Liver (tissue), 9 donors: Measurements from ENCODE around the gene VCAM1. TPM values are rescaled to one million over a fixed set of nuclear protein-coding genes. Genes with fewer than 3 reads are reported as not detected.

Experiments
- DNase-seq: peaks from one replicate; pipeline ENCODE4 v3.0.0-alpha.2; 2017; ENCODE audit warnings: low spot score
- H3K27ac ChIP-seq, 2 donors: one replicate each; pipeline ENCODE4 v1.7.0; 2013; ENCODE audit warnings: inconsistent platforms in 2 of 2, low read length in 2 of 2, control low read depth in 1 of 2, low read depth in 1 of 2, mild to moderate bottlenecking in 1 of 2
- H3K27me3 ChIP-seq, 4 donors: one replicate each; pipeline versions ENCODE4 v1.6.1 to v1.7.0; 2013; ENCODE audit warnings: low read length in 3 of 4, inconsistent platforms in 1 of 4, mild to moderate bottlenecking in 1 of 4, moderate library complexity in 1 of 4; ENCODE audit not compliant: control insufficient read depth in 4 of 4, insufficient read depth in 4 of 4
- H3K36me3 ChIP-seq, 4 donors: one replicate each; pipeline versions ENCODE4 v1.6.1 to v1.7.0; 2013; ENCODE audit warnings: low read length in 3 of 4, mild to moderate bottlenecking in 3 of 4, low read depth in 1 of 4, moderate library complexity in 1 of 4; ENCODE audit not compliant: control insufficient read depth in 4 of 4, insufficient read depth in 3 of 4
- H3K4me1 ChIP-seq, 4 donors: one replicate each; pipeline versions ENCODE4 v1.6.1 to v1.7.0; 2013; ENCODE audit warnings: low read length in 3 of 4, mild to moderate bottlenecking in 3 of 4, moderate library complexity in 1 of 4; ENCODE audit not compliant: control insufficient read depth in 4 of 4, insufficient read depth in 4 of 4
- H3K4me3 ChIP-seq, 3 donors: one replicate each; pipeline versions ENCODE4 v1.6.1 to v1.7.0; 2013; ENCODE audit warnings: low read length in 3 of 3, control low read depth in 1 of 3, low read depth in 1 of 3, mild to moderate bottlenecking in 1 of 3
- H3K9ac ChIP-seq, 2 donors: one replicate each; pipeline ENCODE4 v1.7.0; 2013; ENCODE audit warnings: low read length in 2 of 2, mild to moderate bottlenecking in 2 of 2, moderate library complexity in 2 of 2, control low read depth in 1 of 2, low read depth in 1 of 2
- H3K9me3 ChIP-seq, 4 donors: one replicate each; pipeline versions ENCODE4 v1.6.1 to v1.7.0; 2013; ENCODE audit warnings: low read length in 3 of 4; ENCODE audit not compliant: control insufficient read depth in 4 of 4
- HNF4G ChIP-seq: IDR thresholded peaks from 2 replicates; pipeline ENCODE4 v1.6.1; 2016; ENCODE audit warnings: antibody characterized with exemption
- RAD21 ChIP-seq, 2 donors: IDR thresholded peaks; 2 replicates each; pipeline ENCODE4 v1.6.1; 2016; ENCODE audit warnings: antibody characterized with exemption in 2 of 2, mild to moderate bottlenecking in 2 of 2
- REST ChIP-seq: IDR thresholded peaks from 2 replicates; pipeline ENCODE4 v1.6.1; 2016; ENCODE audit warnings: antibody characterized with exemption, mild to moderate bottlenecking
- RXRA ChIP-seq, 2 donors: IDR thresholded peaks; 2 replicates each; pipeline ENCODE4 v1.6.1; 2017 to 2018; ENCODE audit warnings: antibody characterized with exemption in 2 of 2, mild to moderate bottlenecking in 1 of 2
- SP1 ChIP-seq: IDR thresholded peaks from 2 replicates; pipeline ENCODE4 v1.6.1; 2018; ENCODE audit warnings: antibody characterized with exemption, mild to moderate bottlenecking
- whole genome bisulfite sequencing: extraction: QIAGEN DNeasy Blood & Tissue Kit; methylation state at CpG from one replicate; pipeline ENCODE4 v1.1.7; 2013; 5-methylcytosine and 5-hydroxymethylcytosine counted together
- polyA plus RNA-seq, 2 donors: library from polyadenylated mRNA; stranded (reverse) in 1 of 2; unstranded in 1 of 2; fragments of 200-250 nt in 1 of 2; fragments of >200 nt in 1 of 2; fragmentation: Nextera tagmentation in 1 of 2; extraction: Ambion mirVana in 1 of 2; gene quantifications; one replicate each; pipeline versions ENCODE4 v1.2.1 to v1.2.3, GENCODE V29; 2013 to 2015
- total RNA-seq, 2 donors: library from RNA; depleted of rRNA; stranded (reverse); fragments of >200 nt; gene quantifications; one replicate each; pipeline ENCODE4 v1.2.3, GENCODE V29; 2014
- donor health status: healthy.
- donor health status: healthy.
- donor health status: healthy.
- donor health status: healthy.
- donor health status: healthy.

Gene VCAM1
- total and polyA plus RNA-seq, 4 donors, result 3.3 to 159 (median 23.7) TPM

- H3K27me3 ChIP-seq, result no peaks in the 10 kb centered on the region
- peak overlapping the region in 1 of 2 donors; percentile 33 for H3K9ac ChIP-seq
- H3K4me1 ChIP-seq, result peaks cover 0 to 9% (median 0%) of the 10 kb centered on the region in 4 donors
- no peaks in the 10 kb centered on the region for H3K36me3 ChIP-seq
- no peaks in the 10 kb centered on the region for H3K9me3 ChIP-seq
- 43% methylated on average over 3 of the region's 3 CpGs for WGBS
- peak overlapping the region in 1 of 2 donors; percentile 5 for H3K27ac ChIP-seq
- no peak for DNase-seq
- no peak for TF ChIP-seq REST
- H3K4me3 ChIP-seq, result peak overlapping the region; percentile 11 to 43 (median 27)
These were observed 559 bp downstream of the VCAM1 start for GRCh38 chr1:100720101-100720500.

GRCh38 chr1:100720751-100721150 lies 1.2 kb downstream of the VCAM1 start:
- Histone ChIP-seq H3K27me3 (no peaks in the 10 kb centered on the region), H3K27ac (no peak overlapping the region), H3K9ac (no peak overlapping the region), H3K9me3 (no peaks in the 10 kb centered on the region), H3K36me3 (no peaks in the 10 kb centered on the region), H3K4me3 (peak overlapping the region in 1 of 3 donors; percentile 27), H3K4me1 (peaks cover 0 to 9% (median 0%) of the 10 kb centered on the region in 4 donors)
- DNase-seq, result no peak
- no peak for TF ChIP-seq SP1
- TF ChIP-seq RXRA (IDR thresholded peaks at IDR 0.05), result no peak
- no peak for TF ChIP-seq HNF4G

GRCh38 chr1:100721526-100722207 lies 2.1 kb downstream of the VCAM1 start:
- TF ChIP-seq REST (no peak), RAD21 (IDR thresholded peaks at IDR 0.05) (peak in 1 of 2 donors; percentile 25)
- 22% methylated on average over 9 of the region's 9 CpGs for WGBS
- H3K36me3 ChIP-seq, result no peaks in the 10 kb centered on the region
- peak overlapping the region in 1 of 2 donors; percentile 49 for H3K9ac ChIP-seq
- no peak for DNase-seq
- H3K4me3 ChIP-seq, result peak overlapping the region; percentile 11 to 54 (median 43)
- peaks cover 0 to 9% (median 0%) of the 10 kb centered on the region in 4 donors for H3K4me1 ChIP-seq
- no peak overlapping the region for H3K27ac ChIP-seq
- H3K9me3 ChIP-seq, result no peaks in the 10 kb centered on the region
- H3K27me3 ChIP-seq, result no peaks in the 10 kb centered on the region
